Immature natural killer cell (primary cell): Measurements from ENCODE around the gene RFTN2. TPM values are rescaled to one million over a fixed set of nuclear protein-coding genes. Genes with fewer than 3 reads are reported as not detected.
"Not testable (repeated sequence)": the region's sequence is repeated elsewhere in the genome, so short reads cannot be mapped to it uniquely, and the experiment has no call there.

Experiments
- DNase-seq, 3 donors: peaks; one replicate each; pipeline ENCODE4 v3.0.0; 2022; ENCODE audit warnings: mixed read lengths in 1 of 3
- H3K27ac Mint-ChIP-seq, 6 donors: one replicate each; pipeline ENCODE4 v1.8.0; 2020; ENCODE audit warnings: mixed read lengths in 6 of 6, mild to moderate bottlenecking in 5 of 6, inconsistent platforms in 4 of 6, moderate library complexity in 3 of 6
- H3K27me3 Mint-ChIP-seq, 3 donors: one replicate each; pipeline ENCODE4 v1.8.0; 2020 to 2021; ENCODE audit warnings: low read depth in 3 of 3, mild to moderate bottlenecking in 3 of 3, mixed read lengths in 3 of 3, moderate library complexity in 3 of 3, inconsistent platforms in 1 of 3
- H3K36me3 Mint-ChIP-seq, 3 donors: one replicate each; pipeline ENCODE4 v1.8.0; 2020; ENCODE audit warnings: mixed read lengths in 3 of 3, inconsistent platforms in 2 of 3, mild to moderate bottlenecking in 2 of 3
- H3K4me1 Mint-ChIP-seq, 2 donors: one replicate each; pipeline ENCODE4 v1.8.0; 2020; ENCODE audit warnings: inconsistent platforms in 2 of 2, mild to moderate bottlenecking in 2 of 2, mixed read lengths in 2 of 2, moderate library complexity in 1 of 2
- H3K4me3 Mint-ChIP-seq, 5 donors: one replicate each; pipeline ENCODE4 v1.8.0; 2020; ENCODE audit warnings: mild to moderate bottlenecking in 5 of 5, mixed read lengths in 5 of 5, inconsistent platforms in 3 of 5, moderate library complexity in 3 of 5
- H3K9me3 Mint-ChIP-seq, 6 donors: one replicate each; pipeline ENCODE4 v1.8.0; 2020; ENCODE audit warnings: mild to moderate bottlenecking in 6 of 6, mixed read lengths in 6 of 6, inconsistent platforms in 4 of 6, moderate library complexity in 3 of 6
- polyA plus RNA-seq, 3 donors: library from polyadenylated mRNA; unstranded; fragments of 300-500 nt; fragmentation: Illumina TruSeq; gene quantifications; one replicate each; pipeline ENCODE4 v1.2.3, GENCODE V29; 2021

The RFTN2 gene
- polyA plus RNA-seq, 3 donors from 2014 or later, result 0.06 TPM; not detected in 2

DNA sequence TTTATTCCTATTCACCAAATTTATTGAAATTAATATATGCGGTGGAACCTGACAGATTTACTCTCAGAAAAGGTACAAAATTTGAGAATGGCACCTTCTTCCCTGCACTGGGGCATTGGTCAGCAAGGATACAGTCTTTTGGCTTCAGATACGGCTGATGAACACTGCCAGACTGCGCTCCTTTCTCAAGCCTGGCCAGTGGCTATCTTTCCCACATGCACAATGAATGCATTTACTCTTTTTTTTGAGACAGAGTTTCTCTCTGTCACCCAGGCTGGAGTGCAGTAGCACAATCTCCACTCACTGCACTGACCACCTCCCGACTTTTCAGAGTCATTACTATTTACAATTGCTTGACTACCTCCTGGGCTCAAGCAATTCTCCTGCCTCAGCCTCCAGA is 97.9 kb downstream of the RFTN2 start:
- Mint-ChIP-seq H3K36me3 (peaks cover 6 to 14% (median 6%) of the 10 kb centered on the region in 3 donors), H3K27me3 (peaks cover 0 to 2% (median 0%) of the 10 kb centered on the region in 3 donors), H3K27ac (no peak overlapping the region), H3K9me3 (peaks cover 0 to 2% (median 0%) of the 10 kb centered on the region in 6 donors), H3K4me1 (no peaks in the 10 kb centered on the region), H3K4me3 (no peak overlapping the region)
- DNase-seq, result no peak

DNA sequence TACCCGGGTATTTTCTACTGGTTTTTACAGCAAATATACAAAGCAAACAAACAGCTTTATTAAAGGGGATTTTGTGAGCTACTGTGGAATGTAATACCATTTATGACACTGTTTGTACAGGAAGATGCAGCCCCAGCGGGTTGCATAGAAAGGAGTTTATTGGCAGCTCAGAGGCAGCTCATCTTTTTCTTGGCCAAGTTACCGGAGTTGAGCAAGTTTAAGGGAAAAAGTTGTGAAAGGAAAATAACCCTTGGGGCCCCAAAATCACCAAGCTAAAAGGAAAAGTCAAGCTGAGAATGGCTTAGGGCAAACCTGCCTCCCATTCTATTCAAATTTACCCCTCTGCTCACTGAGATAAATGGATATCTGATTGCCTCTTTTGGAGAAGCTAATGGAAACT is 98.8 kb downstream of the RFTN2 start:
- Mint-ChIP-seq H3K4me3 (no peak overlapping the region), H3K36me3 (peaks cover 8 to 17% (median 15%) of the 10 kb centered on the region in 3 donors), H3K27me3 (peaks cover 0 to 4% (median 0%) of the 10 kb centered on the region in 3 donors), H3K4me1 (no peaks in the 10 kb centered on the region), H3K9me3 (peaks cover 0 to 2% (median 0%) of the 10 kb centered on the region in 6 donors), H3K27ac (no peak overlapping the region)
- DNase-seq, result no peak

- H3K27me3 Mint-ChIP-seq, result peaks cover 0 to 4% (median 0%) of the 10 kb centered on the region in 3 donors
- no peak overlapping the region for H3K27ac Mint-ChIP-seq
- H3K4me3 Mint-ChIP-seq, result no peak overlapping the region
Measured at GRCh38 chr2:197575987-197576386, 99.4 kb downstream of the RFTN2 start.

GRCh38 chr2:197573608-197574007 is 101.8 kb downstream of the RFTN2 start:
- no peak for DNase-seq
- H3K4me3 Mint-ChIP-seq, result no peak overlapping the region
- peaks cover 0 to 2% (median 0%) of the 10 kb centered on the region in 6 donors for H3K9me3 Mint-ChIP-seq
- peaks cover 0 to 4% (median 0%) of the 10 kb centered on the region in 3 donors for H3K27me3 Mint-ChIP-seq
- H3K4me1 Mint-ChIP-seq, result no peaks in the 10 kb centered on the region
- no peak overlapping the region for H3K27ac Mint-ChIP-seq
- peaks cover 8 to 18% (median 17%) of the 10 kb centered on the region in 3 donors for H3K36me3 Mint-ChIP-seq

More at GRCh38 chr2:197575987-197576386, 99.4 kb downstream of the RFTN2 start:
- no peaks in the 10 kb centered on the region for H3K4me1 Mint-ChIP-seq
- peaks cover 8 to 17% (median 16%) of the 10 kb centered on the region in 3 donors for H3K36me3 Mint-ChIP-seq
- DNase-seq, result no peak
- peaks cover 0 to 2% (median 0%) of the 10 kb centered on the region in 6 donors for H3K9me3 Mint-ChIP-seq

GRCh38 chr2:197571627-197572271 is 103.6 kb downstream of the RFTN2 start:
- Mint-ChIP-seq H3K27me3 (peaks cover 0 to 4% (median 0%) of the 10 kb centered on the region in 3 donors), H3K9me3 (peaks cover 0 to 2% (median 0%) of the 10 kb centered on the region in 6 donors), H3K27ac (no peak overlapping the region), H3K36me3 (peaks cover 8 to 24% (median 17%) of the 10 kb centered on the region in 3 donors), H3K4me1 (no peaks in the 10 kb centered on the region), H3K4me3 (no peak overlapping the region)
- no peak for DNase-seq

- DNase-seq, result no peak
- Mint-ChIP-seq H3K36me3 (peaks cover 4 to 14% (median 6%) of the 10 kb centered on the region in 3 donors), H3K27ac (peak overlapping the region in 1 of 6 donors; percentile 17)
Measured at GRCh38 chr2:197560146-197560665, 115.2 kb downstream of the RFTN2 start.

GRCh38 chr2:197559681-197560080 is 115.7 kb downstream of the RFTN2 start:
- H3K27ac Mint-ChIP-seq, result peak overlapping the region in 1 of 6 donors; percentile 55
- no peak for DNase-seq
- no peaks in the 10 kb centered on the region for H3K9me3 Mint-ChIP-seq
- H3K4me1 Mint-ChIP-seq, result peaks cover 15 to 20% of the 10 kb centered on the region in 2 donors
- no peak overlapping the region for H3K4me3 Mint-ChIP-seq
- no peaks in the 10 kb centered on the region for H3K27me3 Mint-ChIP-seq
- H3K36me3 Mint-ChIP-seq, result peaks cover 3 to 10% (median 4%) of the 10 kb centered on the region in 3 donors

More at GRCh38 chr2:197560146-197560665, 115.2 kb downstream of the RFTN2 start:
- no peaks in the 10 kb centered on the region for H3K9me3 Mint-ChIP-seq
- no peaks in the 10 kb centered on the region for H3K27me3 Mint-ChIP-seq
- H3K4me3 Mint-ChIP-seq, result no peak overlapping the region
- peaks cover 15 to 26% of the 10 kb centered on the region in 2 donors for H3K4me1 Mint-ChIP-seq

GRCh38 chr2:197558393-197558792 is 117.0 kb downstream of the RFTN2 start:
- H3K4me1 Mint-ChIP-seq, result peaks cover 6 to 7% of the 10 kb centered on the region in 2 donors
- H3K27me3 Mint-ChIP-seq, result no peaks in the 10 kb centered on the region
- H3K9me3 Mint-ChIP-seq, result no peaks in the 10 kb centered on the region
- DNase-seq, result no peak
- no peak overlapping the region for H3K27ac Mint-ChIP-seq
- peaks cover 3 to 8% (median 6%) of the 10 kb centered on the region in 3 donors for H3K36me3 Mint-ChIP-seq
- H3K4me3 Mint-ChIP-seq, result no peak overlapping the region

DNA sequence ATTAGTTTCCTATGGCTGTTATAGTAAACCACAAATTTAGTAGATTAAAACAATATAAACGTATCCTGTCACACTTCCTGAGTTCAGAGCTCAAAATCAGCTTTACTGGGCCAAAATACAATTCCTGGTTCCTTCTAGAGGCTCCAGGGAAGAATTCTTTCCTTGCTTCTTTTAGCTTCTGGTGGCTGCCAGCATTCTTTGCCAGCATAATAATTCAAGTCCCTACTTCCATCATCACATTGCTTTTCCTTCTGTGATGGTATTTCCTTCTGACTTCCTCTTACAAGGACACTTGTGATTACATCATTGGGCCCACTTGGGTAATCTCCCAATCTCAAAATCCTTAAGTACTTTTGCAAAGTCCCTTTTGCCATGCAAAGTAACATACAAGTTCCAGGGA is 118.9 kb downstream of the RFTN2 start:
- DNase-seq, result no peak
- Mint-ChIP-seq H3K36me3 (peaks cover 7 to 12% (median 9%) of the 10 kb centered on the region in 3 donors), H3K9me3 (no peaks in the 10 kb centered on the region), H3K4me3 (no peak overlapping the region), H3K4me1 (no peaks in the 10 kb centered on the region), H3K27me3 (no peaks in the 10 kb centered on the region), H3K27ac (peak overlapping the region in 3 of 6 donors; percentile 55 to 67 (median 62))

DNA sequence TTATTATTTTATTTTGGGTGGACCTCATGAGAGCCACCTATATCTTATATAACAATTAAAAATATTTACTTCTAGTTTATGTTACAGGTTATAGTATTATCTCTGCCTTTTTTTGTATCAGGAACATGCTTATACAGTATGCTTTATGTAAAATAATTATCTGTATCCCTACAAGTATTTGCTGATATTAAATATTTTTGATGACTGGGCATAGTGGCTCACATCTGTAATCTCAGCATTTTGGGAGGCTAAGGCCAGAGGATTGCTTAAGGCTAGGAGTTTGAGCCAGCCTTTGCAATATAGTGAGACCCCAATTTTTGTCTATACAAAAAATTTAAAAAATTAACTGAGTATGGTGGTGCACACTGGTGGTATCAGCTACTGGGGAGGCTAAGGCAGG is 119.9 kb downstream of the RFTN2 start:
- Mint-ChIP-seq H3K9me3 (no peaks in the 10 kb centered on the region), H3K36me3 (peaks cover 7 to 15% (median 9%) of the 10 kb centered on the region in 3 donors), H3K27ac (no peak overlapping the region), H3K4me3 (no peak overlapping the region), H3K4me1 (no peaks in the 10 kb centered on the region), H3K27me3 (no peaks in the 10 kb centered on the region)
- DNase-seq, result no peak

DNA sequence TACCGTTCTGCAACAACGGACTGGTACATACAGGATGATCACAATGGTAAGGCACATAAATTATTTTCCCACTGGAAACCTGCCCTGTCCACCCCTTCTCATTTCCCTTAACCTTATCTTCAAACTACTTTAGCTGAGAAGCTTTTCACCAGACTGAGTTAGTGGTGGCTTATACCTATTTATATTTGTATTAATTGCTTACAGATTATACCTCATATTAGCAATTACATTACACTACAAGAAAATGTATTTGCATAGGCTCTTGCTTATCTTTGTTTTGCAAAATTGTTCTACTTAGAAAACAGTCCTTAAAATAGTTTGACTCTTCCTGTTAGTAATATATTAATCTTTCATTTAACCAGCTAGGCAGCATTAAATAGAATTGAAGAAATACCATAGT is 124.1 kb downstream of the RFTN2 start:
- H3K9me3 Mint-ChIP-seq, H3K4me3 Mint-ChIP-seq, H3K27me3 Mint-ChIP-seq, H3K27ac Mint-ChIP-seq, DNase-seq: not testable (repeated sequence)
- H3K36me3 Mint-ChIP-seq, result peaks cover 9 to 18% (median 11%) of the 10 kb centered on the region in 3 donors
- H3K4me1 Mint-ChIP-seq, result peaks cover 4 to 17% of the 10 kb centered on the region in 2 donors

DNA sequence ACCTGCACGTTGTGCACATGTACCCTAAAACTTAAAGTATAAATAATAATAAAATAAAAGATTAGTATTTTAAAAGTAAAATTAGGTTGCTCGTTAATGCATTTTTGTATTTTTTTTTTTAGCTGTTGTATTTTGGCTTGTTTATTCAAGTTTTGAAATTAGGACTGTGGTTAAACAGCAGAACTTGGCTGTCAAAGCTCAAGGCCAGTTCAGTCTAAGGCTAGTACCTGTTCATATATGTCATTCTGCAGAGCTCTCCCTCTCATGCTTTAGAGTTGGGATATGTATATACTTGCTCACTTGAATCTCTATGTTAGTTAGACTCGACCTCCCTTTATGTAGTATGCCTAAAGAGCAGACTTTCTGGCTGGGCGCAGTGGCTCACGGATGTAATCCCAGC is 126.8 kb downstream of the RFTN2 start:
- Mint-ChIP-seq H3K4me1 (peaks cover 4 to 26% of the 10 kb centered on the region in 2 donors), H3K4me3 (no peak overlapping the region), H3K27ac (no peak overlapping the region), H3K36me3 (peaks cover 8 to 20% (median 11%) of the 10 kb centered on the region in 3 donors), H3K9me3 (no peaks in the 10 kb centered on the region), H3K27me3 (no peaks in the 10 kb centered on the region)
- DNase-seq, result no peak

- no peak overlapping the region for H3K4me3 Mint-ChIP-seq
- H3K27ac Mint-ChIP-seq, result peak overlapping the region in 3 of 6 donors; percentile 27 to 55 (median 29)
- peaks cover 4 to 31% of the 10 kb centered on the region in 2 donors for H3K4me1 Mint-ChIP-seq
- H3K36me3 Mint-ChIP-seq, result peaks cover 2 to 21% (median 8%) of the 10 kb centered on the region in 3 donors
- no peaks in the 10 kb centered on the region for H3K9me3 Mint-ChIP-seq
- no peaks in the 10 kb centered on the region for H3K27me3 Mint-ChIP-seq
- no peak for DNase-seq
Measured at GRCh38 chr2:197547163-197547900, 128.1 kb downstream of the RFTN2 start.

DNA sequence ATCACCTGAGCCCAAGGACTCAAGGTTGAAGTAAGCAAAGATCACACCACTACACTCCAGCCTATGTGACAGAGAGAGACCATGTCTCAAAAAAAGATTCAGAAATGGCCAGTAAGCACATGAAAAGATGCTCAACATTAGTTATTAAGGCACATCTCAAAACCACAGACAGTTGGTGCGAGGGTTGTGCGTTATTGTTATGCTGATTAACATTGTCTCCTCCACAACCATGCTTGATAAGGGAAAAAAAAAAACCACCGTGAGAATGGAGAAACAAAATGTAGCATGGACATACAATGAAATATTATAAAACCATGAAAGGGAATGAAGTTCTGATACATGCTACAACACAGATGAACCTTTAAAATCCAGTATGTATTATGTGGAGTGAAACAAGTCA is 132.2 kb downstream of the RFTN2 start:
- H3K4me1 Mint-ChIP-seq, result peaks cover 14 to 54% of the 10 kb centered on the region in 2 donors
- H3K27ac Mint-ChIP-seq, result peak overlapping the region in 1 of 6 donors; percentile 43
- no peak for DNase-seq
- no peaks in the 10 kb centered on the region for H3K27me3 Mint-ChIP-seq
- no peak overlapping the region for H3K4me3 Mint-ChIP-seq
- peaks cover 3 to 34% (median 9%) of the 10 kb centered on the region in 3 donors for H3K36me3 Mint-ChIP-seq
- no peaks in the 10 kb centered on the region for H3K9me3 Mint-ChIP-seq
